Astrocyte (in vitro differentiated cells and primary cell): ENCODE data around the gene MOB1A.

Experiments used
- EZH2 ChIP-seq: IDR thresholded peaks from 2 replicates; pipeline ENCODE4 v1.6.1; 2012; ENCODE audit warnings: mild to moderate bottlenecking, low read length, inconsistent platforms; ENCODE audit not compliant: insufficient read depth
- TF ChIP-seq, protein P1 (sequence below): IDR thresholded peaks from 2 replicates; pipeline ENCODE4 v1.5.1; 2011; ENCODE audit warnings: low read depth, mild to moderate bottlenecking, inconsistent platforms, low read length, moderate library complexity; ENCODE audit not compliant: insufficient read depth

DNA sequence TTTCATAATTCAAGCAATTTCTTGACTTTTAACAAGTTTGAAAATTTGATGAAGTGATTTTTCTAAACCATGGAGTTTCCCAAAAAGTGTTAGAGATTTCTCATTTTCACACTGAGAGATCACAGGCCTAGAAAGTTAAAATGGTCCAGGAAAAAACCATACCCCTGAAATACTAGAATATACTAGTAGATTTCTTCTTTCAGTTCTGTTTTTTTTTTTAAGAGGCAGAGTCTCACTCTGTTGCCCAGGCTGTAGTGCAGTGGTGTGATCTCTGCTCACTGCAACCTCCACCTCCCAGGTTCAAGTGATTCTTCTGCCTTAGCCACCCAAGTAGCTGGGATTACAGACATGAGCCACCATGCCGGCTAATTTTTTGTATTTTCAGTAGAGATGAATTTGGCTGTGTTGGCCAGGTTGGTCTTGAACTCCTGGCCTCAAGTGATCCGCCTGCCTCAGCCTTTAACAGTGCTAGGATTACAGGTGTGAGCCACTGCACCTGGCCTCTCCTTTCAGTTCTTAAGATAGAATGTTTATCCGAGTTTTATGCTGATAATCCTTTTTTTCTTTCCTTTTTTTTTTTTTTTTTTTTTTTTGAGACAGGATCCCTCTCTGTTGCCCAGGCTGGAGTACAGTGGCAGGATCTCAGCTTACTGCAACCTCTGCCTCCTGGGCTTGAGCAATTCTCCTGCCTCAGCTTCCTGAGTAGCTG is 34.2 kb upstream of the MOB1A start:
- TF ChIP-seq, protein P1, sequence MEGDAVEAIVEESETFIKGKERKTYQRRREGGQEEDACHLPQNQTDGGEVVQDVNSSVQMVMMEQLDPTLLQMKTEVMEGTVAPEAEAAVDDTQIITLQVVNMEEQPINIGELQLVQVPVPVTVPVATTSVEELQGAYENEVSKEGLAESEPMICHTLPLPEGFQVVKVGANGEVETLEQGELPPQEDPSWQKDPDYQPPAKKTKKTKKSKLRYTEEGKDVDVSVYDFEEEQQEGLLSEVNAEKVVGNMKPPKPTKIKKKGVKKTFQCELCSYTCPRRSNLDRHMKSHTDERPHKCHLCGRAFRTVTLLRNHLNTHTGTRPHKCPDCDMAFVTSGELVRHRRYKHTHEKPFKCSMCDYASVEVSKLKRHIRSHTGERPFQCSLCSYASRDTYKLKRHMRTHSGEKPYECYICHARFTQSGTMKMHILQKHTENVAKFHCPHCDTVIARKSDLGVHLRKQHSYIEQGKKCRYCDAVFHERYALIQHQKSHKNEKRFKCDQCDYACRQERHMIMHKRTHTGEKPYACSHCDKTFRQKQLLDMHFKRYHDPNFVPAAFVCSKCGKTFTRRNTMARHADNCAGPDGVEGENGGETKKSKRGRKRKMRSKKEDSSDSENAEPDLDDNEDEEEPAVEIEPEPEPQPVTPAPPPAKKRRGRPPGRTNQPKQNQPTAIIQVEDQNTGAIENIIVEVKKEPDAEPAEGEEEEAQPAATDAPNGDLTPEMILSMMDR, result no peak
- TF ChIP-seq EZH2, result no peak
